ENCODE measurements around the gene SIMC1.

SIMC1 gene

GRCh38 chr5:176384991-176385390 lies 146.8 kb downstream of the SIMC1 start:
- TF ChIP-seq OSR1 (CRISPR knock-in tag; IDR thresholded peaks at IDR 0.05): no peak
- TF ChIP-seq, protein P1, sequence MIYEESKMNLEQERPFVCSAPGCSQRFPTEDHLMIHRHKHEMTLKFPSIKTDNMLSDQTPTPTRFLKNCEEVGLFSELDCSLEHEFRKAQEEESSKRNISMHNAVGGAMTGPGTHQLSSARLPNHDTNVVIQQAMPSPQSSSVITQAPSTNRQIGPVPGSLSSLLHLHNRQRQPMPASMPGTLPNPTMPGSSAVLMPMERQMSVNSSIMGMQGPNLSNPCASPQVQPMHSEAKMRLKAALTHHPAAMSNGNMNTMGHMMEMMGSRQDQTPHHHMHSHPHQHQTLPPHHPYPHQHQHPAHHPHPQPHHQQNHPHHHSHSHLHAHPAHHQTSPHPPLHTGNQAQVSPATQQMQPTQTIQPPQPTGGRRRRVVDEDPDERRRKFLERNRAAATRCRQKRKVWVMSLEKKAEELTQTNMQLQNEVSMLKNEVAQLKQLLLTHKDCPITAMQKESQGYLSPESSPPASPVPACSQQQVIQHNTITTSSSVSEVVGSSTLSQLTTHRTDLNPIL (CRISPR knock-in tag; IDR thresholded peaks at IDR 0.05; ENCODE audit: low read depth): no peak
- no peak for TF ChIP-seq BACH2 (CRISPR knock-in tag; IDR thresholded peaks at IDR 0.05; ENCODE audit: borderline replicate concordance)
- no peak for TF ChIP-seq TOX (CRISPR knock-in tag; IDR thresholded peaks at IDR 0.05; ENCODE audit: borderline replicate concordance)
- no peak for TF ChIP-seq PATZ1 (CRISPR knock-in tag; IDR thresholded peaks at IDR 0.05; ENCODE audit: borderline replicate concordance)
- TF ChIP-seq PPARA (CRISPR knock-in tag; IDR thresholded peaks at IDR 0.05; ENCODE audit: borderline replicate concordance): no peak
- TF ChIP-seq, protein P2, sequence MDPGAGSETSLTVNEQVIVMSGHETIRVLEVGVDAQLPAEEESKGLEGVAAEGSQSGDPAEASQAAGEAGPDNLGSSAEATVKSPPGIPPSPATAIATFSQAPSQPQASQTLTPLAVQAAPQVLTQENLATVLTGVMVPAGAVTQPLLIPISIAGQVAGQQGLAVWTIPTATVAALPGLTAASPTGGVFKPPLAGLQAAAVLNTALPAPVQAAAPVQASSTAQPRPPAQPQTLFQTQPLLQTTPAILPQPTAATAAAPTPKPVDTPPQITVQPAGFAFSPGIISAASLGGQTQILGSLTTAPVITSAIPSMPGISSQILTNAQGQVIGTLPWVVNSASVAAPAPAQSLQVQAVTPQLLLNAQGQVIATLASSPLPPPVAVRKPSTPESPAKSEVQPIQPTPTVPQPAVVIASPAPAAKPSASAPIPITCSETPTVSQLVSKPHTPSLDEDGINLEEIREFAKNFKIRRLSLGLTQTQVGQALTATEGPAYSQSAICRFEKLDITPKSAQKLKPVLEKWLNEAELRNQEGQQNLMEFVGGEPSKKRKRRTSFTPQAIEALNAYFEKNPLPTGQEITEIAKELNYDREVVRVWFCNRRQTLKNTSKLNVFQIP (CRISPR knock-in tag; IDR thresholded peaks at IDR 0.05; ENCODE audit: borderline replicate concordance, low read depth): no peak
- TF ChIP-seq ISL1 (CRISPR knock-in tag; IDR thresholded peaks at IDR 0.05): no peak
- TF ChIP-seq ZFP3 (CRISPR knock-in tag; IDR thresholded peaks at IDR 0.05): no peak
- TF ChIP-seq ZC3H10 (CRISPR knock-in tag; IDR thresholded peaks at IDR 0.05): no peak
- no peak for TF ChIP-seq CSDC2 (CRISPR knock-in tag; IDR thresholded peaks at IDR 0.05)
- no peak for TF ChIP-seq ZNF70 (CRISPR knock-in tag; IDR thresholded peaks at IDR 0.05)
- ATAC-seq: no peak

DNA sequence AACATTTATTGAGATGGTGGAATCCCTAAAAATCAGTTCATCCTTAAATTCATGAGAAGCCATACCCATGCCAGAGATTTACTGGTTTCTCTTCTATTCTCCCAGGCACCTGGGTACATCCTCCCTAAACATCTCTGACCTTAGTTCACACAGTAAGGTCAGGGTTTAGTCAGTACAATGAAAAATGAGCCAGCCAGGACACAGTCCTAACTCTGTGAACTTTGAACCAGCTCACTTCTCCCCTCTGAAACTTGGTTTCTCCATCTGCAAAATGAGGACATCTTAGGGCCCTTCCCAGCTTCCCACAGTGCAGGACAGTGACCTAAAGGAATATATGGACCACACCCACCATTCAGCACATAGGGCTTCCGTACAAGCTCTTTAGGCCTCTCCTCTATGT lies 148.3 kb downstream of the SIMC1 start:
- TF ChIP-seq ZNF8 (CRISPR knock-in tag; IDR thresholded peaks at IDR 0.05): no peak
- TF ChIP-seq ZNF565 (CRISPR knock-in tag; conservative IDR thresholded peaks at IDR 0.05; ENCODE audit: low read depth): no peak
- no peak for TF ChIP-seq ZFP30 (CRISPR knock-in tag; IDR thresholded peaks at IDR 0.05)
- no peak for TF ChIP-seq BACH2 (CRISPR knock-in tag; IDR thresholded peaks at IDR 0.05; ENCODE audit: borderline replicate concordance)
- TF ChIP-seq ZFP3 (CRISPR knock-in tag; IDR thresholded peaks at IDR 0.05): no peak
- no peak for TF ChIP-seq RARB (CRISPR knock-in tag; IDR thresholded peaks at IDR 0.05)
- TF ChIP-seq ISL1 (CRISPR knock-in tag; IDR thresholded peaks at IDR 0.05): no peak
- TF ChIP-seq TCF4 (CRISPR knock-in tag; IDR thresholded peaks at IDR 0.05; ENCODE audit: borderline replicate concordance): no peak
- ATAC-seq: no peak

DNA sequence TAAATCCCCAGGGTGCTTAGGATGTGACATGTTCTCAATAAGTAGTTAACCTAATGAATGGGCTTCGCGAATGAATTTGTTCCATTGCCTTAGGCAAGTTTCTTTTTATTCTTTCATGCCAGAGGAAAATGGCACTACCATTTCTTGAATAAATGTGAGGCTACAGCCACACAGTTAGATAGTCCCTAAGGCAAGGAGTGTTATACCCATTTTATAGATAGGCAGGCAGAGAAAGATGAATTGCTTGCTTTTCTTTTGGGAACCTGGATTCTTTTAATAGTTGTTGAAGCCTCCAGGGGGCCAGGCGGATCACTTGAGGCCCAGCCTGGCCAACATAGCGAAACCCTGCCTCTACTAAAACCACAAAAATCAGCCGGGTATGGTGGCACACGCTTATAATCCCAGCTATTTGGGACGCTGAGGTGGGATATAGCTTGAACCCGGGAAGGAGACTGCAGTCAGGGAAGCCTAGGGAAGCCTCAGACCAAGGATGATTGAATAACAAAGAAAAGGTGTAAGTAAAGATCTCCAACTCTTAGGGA lies 149.2 kb downstream of the SIMC1 start:
- ATAC-seq: no peak
- TF ChIP-seq GLIS3 (CRISPR knock-in tag; IDR thresholded peaks at IDR 0.05) (no peak), ZC3H10 (CRISPR knock-in tag; IDR thresholded peaks at IDR 0.05) (no peak), ISL1 (CRISPR knock-in tag; IDR thresholded peaks at IDR 0.05) (no peak), OSR1 (CRISPR knock-in tag; IDR thresholded peaks at IDR 0.05) (no peak), BACH2 (CRISPR knock-in tag; IDR thresholded peaks at IDR 0.05; ENCODE audit: borderline replicate concordance) (no peak), ZNF8 (CRISPR knock-in tag; IDR thresholded peaks at IDR 0.05) (no peak), ZFP30 (CRISPR knock-in tag; IDR thresholded peaks at IDR 0.05) (no peak), CSDC2 (CRISPR knock-in tag; IDR thresholded peaks at IDR 0.05) (no peak)

DNA sequence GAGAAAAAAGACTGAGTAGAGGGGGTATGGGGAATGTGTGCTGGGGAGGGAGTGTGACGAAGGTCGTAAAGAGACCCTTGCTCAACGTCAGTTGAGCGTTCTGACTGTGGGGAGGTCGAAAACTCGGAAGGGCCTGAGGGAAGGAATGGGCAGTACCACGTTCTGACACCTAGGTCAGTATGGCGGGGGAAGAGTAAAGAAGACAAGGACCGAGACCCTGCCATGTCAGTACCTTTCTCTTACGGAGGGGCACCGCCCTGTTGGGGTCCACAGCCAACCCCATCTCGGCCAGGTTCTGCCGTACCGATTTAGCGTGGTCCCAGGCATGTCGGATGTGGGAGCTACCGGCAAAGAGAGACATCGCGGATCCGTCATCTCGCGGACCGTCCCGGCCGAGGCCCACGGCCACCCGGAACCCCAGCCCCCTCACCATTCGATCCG lies 149.8 kb downstream of the SIMC1 start:
- TF ChIP-seq ZNF565 (CRISPR knock-in tag; conservative IDR thresholded peaks at IDR 0.05; ENCODE audit: low read depth): no peak
- no peak for TF ChIP-seq TCF4 (CRISPR knock-in tag; IDR thresholded peaks at IDR 0.05; ENCODE audit: borderline replicate concordance)
- TF ChIP-seq ISL1 (CRISPR knock-in tag; IDR thresholded peaks at IDR 0.05): no peak
- no peak for TF ChIP-seq ESRRG (CRISPR knock-in tag; IDR thresholded peaks at IDR 0.05)
- no peak for TF ChIP-seq ZFP30 (CRISPR knock-in tag; IDR thresholded peaks at IDR 0.05)
- TF ChIP-seq ZC3H10 (CRISPR knock-in tag; IDR thresholded peaks at IDR 0.05): no peak
- TF ChIP-seq GLIS3 (CRISPR knock-in tag; IDR thresholded peaks at IDR 0.05): no peak
- ATAC-seq: peak; percentile 10

GRCh38 chr5:176388444-176389134 lies 150.4 kb downstream of the SIMC1 start, which contains the start of the genes HIGD2A and NOP16:
TSS of gene HIGD2A (plus strand) at chr5:176388751. CDS start at chr5:176388820, 69 bp downstream.
TSS of gene NOP16 (minus strand) at chr5:176388598. CDS start at chr5:176388539, 59 bp downstream.
- ATAC-seq: peak; percentile 92

More at GRCh38 chr5:176388444-176389134, 150.4 kb downstream of the SIMC1 start, which contains the start of the genes HIGD2A and NOP16:
- peak; percentile 65; the same call in 1 of the 2 replicates for TF ChIP-seq CSRNP3 (CRISPR knock-in tag; IDR thresholded peaks at IDR 0.05)
- TF ChIP-seq, protein P1 (CRISPR knock-in tag; IDR thresholded peaks at IDR 0.05; ENCODE audit: low read depth): no peak
